HepG2 (cell line): ENCODE measurements around the gene HDGFL2. TPM values are rescaled to one million over a fixed set of nuclear protein-coding genes. Genes with fewer than 3 reads are reported as not detected.
A peak's percentile ranks its signal among the peaks of the same experiment; 100 is the strongest.

Experiments used
- ELF1 ChIP-seq: sonication (generic); formaldehyde crosslinking; IDR thresholded peaks from 2 replicates; pipeline ENCODE4 v1.4.0; 2020; ENCODE audit warnings: missing genetic modification reagents
- GATAD2A ChIP-seq: IDR thresholded peaks from 2 replicates; pipeline ENCODE4 v1.6.1; 2016
- GTF2F1 ChIP-seq: fragments of 150-350 bp; IDR thresholded peaks from 2 replicates; pipeline ENCODE4 v1.6.1; 2014; ENCODE audit warnings: low read length
- KLF9 ChIP-seq: IDR thresholded peaks from 2 replicates; pipeline ENCODE4 v1.6.1; 2016; ENCODE audit warnings: low read depth
- PLRG1 ChIP-seq: fragments of 450-650 bp; conservative IDR thresholded peaks from 2 replicates; pipeline ENCODE4 v1.6.1; 2016
- PRDM4 ChIP-seq: sonication (generic); formaldehyde crosslinking; IDR thresholded peaks from 2 replicates; pipeline ENCODE4 v1.9.0; 2021; ENCODE audit warnings: missing genetic modification reagents, borderline replicate concordance
- SYNCRIP ChIP-seq: fragments of 200-400 bp; formaldehyde crosslinking; IDR thresholded peaks from 2 replicates; pipeline ENCODE4 v1.6.1; 2018; ENCODE audit warnings: mild to moderate bottlenecking, low read depth, low read length; ENCODE audit not compliant: insufficient read depth
- TEAD3 ChIP-seq: optimal IDR thresholded peaks from 2 replicates; pipeline ENCODE3; 2016; ENCODE audit warnings: borderline replicate concordance
- UBTF ChIP-seq: sonication (generic); formaldehyde crosslinking; IDR thresholded peaks from 2 replicates; pipeline ENCODE4 v1.4.0; 2020; ENCODE audit warnings: mild to moderate bottlenecking, missing genetic modification reagents
- ZKSCAN1 ChIP-seq: fragments of 150-350 bp; IDR thresholded peaks from 2 replicates; pipeline ENCODE4 v1.6.1; 2014; ENCODE audit warnings: low read length
- ZNF318 ChIP-seq: sonication (generic); formaldehyde crosslinking; IDR thresholded peaks from 2 replicates; pipeline ENCODE4 v1.4.0; 2020; ENCODE audit warnings: mild to moderate bottlenecking, missing genetic modification reagents
- ZNF33B ChIP-seq: sonication (generic); formaldehyde crosslinking; IDR thresholded peaks from 2 replicates; pipeline ENCODE4 v1.5.1; 2020; ENCODE audit warnings: mild to moderate bottlenecking, missing genetic modification reagents
- ZNF382 ChIP-seq: sonication (generic); formaldehyde crosslinking; IDR thresholded peaks from 2 replicates; pipeline ENCODE4 v1.5.0; 2020; ENCODE audit warnings: missing genetic modification reagents, mild to moderate bottlenecking, borderline replicate concordance
- ZNF746 ChIP-seq: sonication (generic); formaldehyde crosslinking; IDR thresholded peaks from 2 replicates; pipeline ENCODE4 v1.8.0; 2022; ENCODE audit warnings: mild to moderate bottlenecking, missing genetic modification reagents
- ZZZ3 ChIP-seq: sonication (generic); formaldehyde crosslinking; IDR thresholded peaks from 2 replicates; pipeline ENCODE4 v1.4.0; 2020; ENCODE audit warnings: missing genetic modification reagents, mild to moderate bottlenecking, borderline replicate concordance
- polyA plus RNA-seq, 8 experiments: library from polyadenylated mRNA; depleted of rRNA in 3 of 8; stranded (reverse) in 7 of 8; unstranded in 1 of 8; fragments of >200 nt; fragmentation: Illumina TruSeq in 4 of 8; extraction: Trizol in 4 of 8; gene quantifications; 2 replicates each; pipeline versions ENCODE4 v1.2.1 to v1.2.3, GENCODE V29; 2011 to 2016; ENCODE audit warnings: low read depth in 4 of 8, missing spikeins in 1 of 8, mixed read lengths in 1 of 8; ENCODE audit not compliant: insufficient read depth in 1 of 8
- total RNA-seq, 5 experiments: library from RNA; depleted of rRNA; stranded (reverse); fragments of >200 nt; fragmentation: Illumina TruSeq; extraction: Trizol; gene quantifications; 2 replicates each; pipeline ENCODE4 v1.2.3, GENCODE V29; 2016; ENCODE audit warnings: low read depth in 1 of 5

HDGFL2 gene
- total and polyA plus RNA-seq, 2 of the 13 experiments (the other 11 are each of a cell fraction or from before 2014, with no cell fraction given) = 20.0 to 51.1 TPM

- TF ChIP-seq ZNF318 = no peak
- no peak for TF ChIP-seq PRDM4 (CRISPR knock-in tag)
- peak; percentile 61; the same call in 1 of the 2 replicates for TF ChIP-seq ZNF746 (CRISPR knock-in tag)
- TF ChIP-seq PLRG1 = no peak
- no peak for TF ChIP-seq ZNF33B (CRISPR knock-in tag)
- TF ChIP-seq ZNF382 (CRISPR knock-in tag) = no peak
- TF ChIP-seq ZKSCAN1 = no peak
- no peak for TF ChIP-seq ZZZ3 (CRISPR knock-in tag)
- peak; percentile 80 for TF ChIP-seq ELF1 (CRISPR knock-in tag)
- TF ChIP-seq TEAD3 = peak; percentile 40
- TF ChIP-seq GTF2F1 = 0 out of 2 replicates have a peak, but pooled peaks have one; percentile 18
- TF ChIP-seq UBTF (CRISPR knock-in tag) = peak; percentile 39; the same call in 1 of the 2 replicates
- no peak for TF ChIP-seq SYNCRIP
- TF ChIP-seq KLF9 (CRISPR knock-in tag) = no peak; the same call in 1 of the 2 replicates
- peak; percentile 81 for TF ChIP-seq GATAD2A (CRISPR knock-in tag)
These were observed 67.8 kb downstream of the HDGFL2 start, which contains the start of gene LRG1 (continued) for GRCh38 chr19:4539693-4540581.
